ENCODE measurements around the gene SDK1. TPM values are rescaled to one million over a fixed set of nuclear protein-coding genes. Genes with fewer than 3 reads are reported as not detected.

Gene SDK1
- total RNA-seq, 2 donors from 2014 or later, result 19.8 to 32.4 TPM

GRCh38 chr7:3832199-3832598, 531.1 kb downstream of the SDK1 start:
- H3K27ac ChIP-seq, result no peak overlapping the region
- no peaks in the 10 kb centered on the region for H3K27me3 ChIP-seq
- TF ChIP-seq CTCF (IDR thresholded peaks at IDR 0.05), result no peak
- no peak for TF ChIP-seq POLR2A (IDR thresholded peaks at IDR 0.05)
- H3K36me3 ChIP-seq (replicated peaks in 1 of 2; ENCODE audit: insufficient read depth in 1 of 2, low read depth in 2 of 2), result no peaks in the 10 kb centered on the region
- 85 to 90% methylated on average over 4 of the region's 4 CpGs for WGBS, 2 donors
- H3K4me1 ChIP-seq, result no peaks in the 10 kb centered on the region
- no peak for ATAC-seq
- no peak overlapping the region for H3K4me3 ChIP-seq
- no peak for DNase-seq
- H3K9me3 ChIP-seq, result no peaks in the 10 kb centered on the region
- intact Hi-C loops (cut with DNase I), result no loop called here

- no peaks in the 10 kb centered on the region for H3K36me3 ChIP-seq (replicated peaks in 1 of 2; ENCODE audit: insufficient read depth in 1 of 2, low read depth in 2 of 2)
- WGBS, 2 donors, result 95 to 96% methylated on average over 8 of the region's 8 CpGs
- no peak overlapping the region for H3K27ac ChIP-seq
- no peak for ATAC-seq
- intact Hi-C loops (cut with DNase I), result no loop called here
- no peaks in the 10 kb centered on the region for H3K4me1 ChIP-seq
- no peaks in the 10 kb centered on the region for H3K27me3 ChIP-seq
- TF ChIP-seq POLR2A (IDR thresholded peaks at IDR 0.05) (no peak), CTCF (IDR thresholded peaks at IDR 0.05) (no peak)
- H3K4me3 ChIP-seq, result no peak overlapping the region
- H3K9me3 ChIP-seq, result no peaks in the 10 kb centered on the region
- no peak for DNase-seq
Observed at GRCh38 chr7:3835109-3835508, 534.1 kb downstream of the SDK1 start.

- TF ChIP-seq POLR2A (IDR thresholded peaks at IDR 0.05) (no peak), CTCF (IDR thresholded peaks at IDR 0.05) (no peak)
- Histone ChIP-seq H3K27me3 (no peaks in the 10 kb centered on the region), H3K27ac (no peak overlapping the region), H3K4me1 (no peaks in the 10 kb centered on the region), H3K4me3 (no peak overlapping the region), H3K9me3 (no peaks in the 10 kb centered on the region), H3K36me3 (replicated peaks in 1 of 2; ENCODE audit: insufficient read depth in 1 of 2, low read depth in 2 of 2) (no peaks in the 10 kb centered on the region)
- DNase-seq (no peak), ATAC-seq (no peak)
- WGBS, 2 donors, result 83 to 89% methylated on average over 7 of the region's 7 CpGs
- intact Hi-C loops (cut with DNase I), result no loop called here
Observed at GRCh38 chr7:3836855-3837254, 535.8 kb downstream of the SDK1 start.

- TF ChIP-seq CTCF (IDR thresholded peaks at IDR 0.05) (no peak), POLR2A (IDR thresholded peaks at IDR 0.05) (no peak)
- Histone ChIP-seq H3K27ac (no peak overlapping the region), H3K4me1 (no peaks in the 10 kb centered on the region), H3K36me3 (replicated peaks in 1 of 2; ENCODE audit: insufficient read depth in 1 of 2, low read depth in 2 of 2) (no peaks in the 10 kb centered on the region), H3K9me3 (no peaks in the 10 kb centered on the region), H3K4me3 (no peak overlapping the region), H3K27me3 (no peaks in the 10 kb centered on the region)
- no peak for ATAC-seq
- no peak for DNase-seq
- intact Hi-C loops (cut with DNase I), result no loop called here
- 84 to 89% methylated on average over 10 of the region's 10 CpGs for WGBS, 2 donors
Observed at GRCh38 chr7:3844540-3845151, 543.6 kb downstream of the SDK1 start.

GRCh38 chr7:3846738-3847137, 545.7 kb downstream of the SDK1 start:
- intact Hi-C loops (cut with DNase I), result no loop called here
- DNase-seq (no peak), ATAC-seq (no peak)
- Histone ChIP-seq H3K36me3 (replicated peaks in 1 of 2; ENCODE audit: insufficient read depth in 1 of 2, low read depth in 2 of 2) (no peaks in the 10 kb centered on the region), H3K9me3 (no peaks in the 10 kb centered on the region), H3K4me3 (no peak overlapping the region), H3K27me3 (no peaks in the 10 kb centered on the region), H3K4me1 (no peaks in the 10 kb centered on the region), H3K27ac (no peak overlapping the region)
- TF ChIP-seq CTCF (IDR thresholded peaks at IDR 0.05) (no peak), POLR2A (IDR thresholded peaks at IDR 0.05) (no peak)
- 94 to 97% methylated on average over 9 of the region's 9 CpGs for WGBS, 2 donors

All from body of pancreas (tissue), 4 donors.